Mesothelial cell of epicardium (in vitro differentiated cells): ENCODE results near the gene TWNK. TPM values are rescaled to one million over a fixed set of nuclear protein-coding genes. Genes with fewer than 3 reads are reported as not detected.

ENCODE experiments used
- DNase-seq, 2 experiments: peaks; one replicate each; pipeline ENCODE4 v3.0.0; 2021; ENCODE audit warnings: low spot score in 2 of 2; ENCODE audit not compliant: unreplicated experiment in 2 of 2
- H3K27ac Mint-ChIP-seq: 2 replicates; pipeline ENCODE4 v1.8.0; 2021; ENCODE audit warnings: mixed read lengths
- H3K27me3 Mint-ChIP-seq: 2 replicates; pipeline ENCODE4 v1.8.0; 2021; ENCODE audit warnings: low read depth, mixed read lengths
- H3K36me3 Mint-ChIP-seq: 2 replicates; pipeline ENCODE4 v1.8.0; 2021; ENCODE audit warnings: mixed read lengths
- H3K4me1 Mint-ChIP-seq: 2 replicates; pipeline ENCODE4 v1.8.0; 2021; ENCODE audit warnings: mixed read lengths
- H3K4me3 Mint-ChIP-seq: 2 replicates; pipeline ENCODE4 v1.8.0; 2021; ENCODE audit warnings: mild to moderate bottlenecking, moderate library complexity, mixed read lengths
- H3K9me3 Mint-ChIP-seq: 2 replicates; pipeline ENCODE4 v1.8.0; 2021; ENCODE audit warnings: mixed read lengths
- CTCF ChIP-seq: fragments of 200-600 bp; sonication (generic); IDR thresholded peaks from one replicate; pipeline ENCODE4 v1.5.0; 2021; ENCODE audit warnings: antibody characterized with exemption; ENCODE audit not compliant: unreplicated experiment
- total RNA-seq: library from RNA; stranded (reverse); gene quantifications from 3 replicates; pipeline ENCODE4 v1.2.1, GENCODE V29; 2021

TWNK gene
- total RNA-seq, 1 donor from 2014 or later = 13.9 TPM

- Mint-ChIP-seq H3K4me1 (peaks cover 50% of the 10 kb centered on the region), H3K4me3 (peak overlapping the region; percentile 84), H3K9me3 (no peaks in the 10 kb centered on the region), H3K27me3 (no peaks in the 10 kb centered on the region), H3K27ac (peak overlapping the region; percentile 98), H3K36me3 (peaks cover 2% of the 10 kb centered on the region)
- peak; percentile 73 to 88 for DNase-seq
- TF ChIP-seq CTCF = peak; percentile 100
Measured at GRCh38 chr10:100998991-100999741, 11.8 kb downstream of the TWNK start.

- Mint-ChIP-seq H3K9me3 (no peaks in the 10 kb centered on the region), H3K4me3 (peak within 1 kb of the TSS; percentile 84), H3K27me3 (no peaks in the 10 kb centered on the region), H3K4me1 (peaks cover 45% of the 10 kb centered on the region), H3K36me3 (peaks cover 2% of the 10 kb centered on the region), H3K27ac (peak within 1 kb of the TSS; percentile 98)
- DNase-seq = no peak
- TF ChIP-seq CTCF = no peak
Measured at GRCh38 chr10:100999742-101000126, 12.4 kb downstream of the TWNK start, which contains the start of gene LZTS2. LZTS2 (plus strand) TSS chr10:100999808; CDS start chr10:101002539, 2,731 bp downstream.

- peak overlapping the region; percentile 73 for H3K4me3 Mint-ChIP-seq
- TF ChIP-seq CTCF = no peak
- H3K4me1 Mint-ChIP-seq = peaks cover 39% of the 10 kb centered on the region
- peak in 1 of 2 experiments; percentile 65 for DNase-seq
- no peaks in the 10 kb centered on the region for H3K27me3 Mint-ChIP-seq
- peaks cover 5% of the 10 kb centered on the region for H3K36me3 Mint-ChIP-seq
- H3K27ac Mint-ChIP-seq = peak overlapping the region; percentile 92
- no peaks in the 10 kb centered on the region for H3K9me3 Mint-ChIP-seq
Measured at GRCh38 chr10:101000127-101000914, 13.0 kb downstream of the TWNK start.

GRCh38 chr10:101000915-101001658 lies 13.7 kb downstream of the TWNK start:
- no peaks in the 10 kb centered on the region for H3K9me3 Mint-ChIP-seq
- no peak for TF ChIP-seq CTCF
- H3K27ac Mint-ChIP-seq = peak overlapping the region; percentile 92
- peaks cover 32% of the 10 kb centered on the region for H3K4me1 Mint-ChIP-seq
- DNase-seq = no peak
- peaks cover 6% of the 10 kb centered on the region for H3K36me3 Mint-ChIP-seq
- H3K27me3 Mint-ChIP-seq = no peaks in the 10 kb centered on the region
- H3K4me3 Mint-ChIP-seq = peak overlapping the region; percentile 73

GRCh38 chr10:101001659-101002035 lies 14.3 kb downstream of the TWNK start:
- H3K4me3 Mint-ChIP-seq = peak overlapping the region; percentile 73
- no peaks in the 10 kb centered on the region for H3K27me3 Mint-ChIP-seq
- peaks cover 6% of the 10 kb centered on the region for H3K36me3 Mint-ChIP-seq
- peaks cover 26% of the 10 kb centered on the region for H3K4me1 Mint-ChIP-seq
- no peak for DNase-seq
- no peaks in the 10 kb centered on the region for H3K9me3 Mint-ChIP-seq
- no peak for TF ChIP-seq CTCF
- H3K27ac Mint-ChIP-seq = peak overlapping the region; percentile 92
